Osteoblast (primary cell): ENCODE measurements around the gene NEDD4L. TPM values are rescaled to one million over a fixed set of nuclear protein-coding genes. Genes with fewer than 3 reads are reported as not detected.
A peak's percentile ranks its signal among the peaks of the same experiment; 100 is the strongest.

Experiments used
- DNase-seq: peaks from one replicate; pipeline ENCODE4 v3.0.0; 2011; ENCODE audit warnings: low spot score, mixed read lengths; ENCODE audit not compliant: insufficient read length; ENCODE audit errors: missing footprints
- H2AFZ ChIP-seq: 2 replicates; pipeline ENCODE4 v1.6.0; 2011; ENCODE audit warnings: mild to moderate bottlenecking, low read length
- H3K27ac ChIP-seq: 2 replicates; pipeline ENCODE4 v1.5.1; 2011; ENCODE audit warnings: mild to moderate bottlenecking, low read depth, low read length, moderate library complexity
- H3K27me3 ChIP-seq: 2 replicates; pipeline ENCODE4 v1.6.0; 2012; ENCODE audit warnings: mild to moderate bottlenecking, control low read depth, inconsistent platforms, low read length, moderate library complexity; ENCODE audit not compliant: insufficient read depth
- H3K36me3 ChIP-seq: 2 replicates; pipeline ENCODE4 v1.5.1; 2011; ENCODE audit warnings: mild to moderate bottlenecking, low read length, control low read depth, moderate library complexity; ENCODE audit not compliant: insufficient read depth
- H3K4me1 ChIP-seq: 2 replicates; pipeline ENCODE4 v1.5.1; 2011; ENCODE audit warnings: mild to moderate bottlenecking, low read length, control low read depth, moderate library complexity; ENCODE audit not compliant: insufficient read depth
- H3K4me2 ChIP-seq: 2 replicates; pipeline ENCODE4 v1.6.0; 2011; ENCODE audit warnings: mild to moderate bottlenecking, low read length; ENCODE audit not compliant: insufficient read depth
- H3K4me3 ChIP-seq: fragments of 200-600 bp; sonication (generic); 3 replicates; pipeline ENCODE4 v1.5.1; 2012; ENCODE audit warnings: mild to moderate bottlenecking, low read length, inconsistent platforms; ENCODE audit not compliant: insufficient read depth
- H3K79me2 ChIP-seq: 2 replicates; pipeline ENCODE4 v1.6.0; 2012; ENCODE audit warnings: mild to moderate bottlenecking, low read length, control low read depth, inconsistent platforms; ENCODE audit not compliant: insufficient read depth
- H3K9me3 ChIP-seq: 2 replicates; pipeline ENCODE4 v1.5.1; 2011; ENCODE audit warnings: low read depth, low read length, control low read depth
- H4K20me1 ChIP-seq: 2 replicates; pipeline ENCODE4 v1.6.0; 2012; ENCODE audit warnings: mild to moderate bottlenecking, low read length, control low read depth; ENCODE audit not compliant: insufficient read depth
- total RNA-seq: library from RNA; depleted of rRNA; stranded (reverse); fragments of >200 nt; gene quantifications from 2 replicates; pipeline ENCODE4 v1.2.3, GENCODE V29; 2012
- TF ChIP-seq, protein P1 (sequence below): IDR thresholded peaks from 2 replicates; pipeline ENCODE4 v1.5.1; 2011; ENCODE audit warnings: mild to moderate bottlenecking, low read depth, low read length, moderate library complexity; ENCODE audit errors: extremely low read depth

Gene NEDD4L
- total RNA-seq, 1 donor = 30.0 TPM

DNA sequence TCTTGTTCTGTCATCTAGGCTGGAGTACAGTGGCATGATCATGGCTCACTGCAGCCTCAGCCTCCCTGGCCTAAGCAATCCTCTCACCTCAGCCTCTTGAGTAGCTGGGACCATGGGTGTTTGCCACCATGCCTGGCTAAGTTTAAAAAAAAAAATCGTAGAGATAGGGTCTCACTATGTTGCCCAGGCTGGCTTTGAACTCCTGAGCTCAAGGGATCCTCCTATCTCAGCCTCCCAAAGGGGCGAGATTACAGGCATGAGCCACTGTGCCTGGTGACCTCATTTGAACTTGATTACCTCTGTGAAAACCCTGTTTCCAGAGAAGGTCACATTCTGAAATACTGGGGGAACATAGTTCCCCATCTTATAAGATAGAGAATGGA lies 190.3 kb downstream of the NEDD4L start:
- Histone ChIP-seq H3K27ac (no peak overlapping the region), H3K79me2 (peaks cover 30% of the 10 kb centered on the region), H3K4me3 (no peak overlapping the region), H3K9me3 (no peaks in the 10 kb centered on the region), H3K4me2 (no peak overlapping the region), H3K4me1 (peaks cover 9% of the 10 kb centered on the region), H4K20me1 (no peaks in the 10 kb centered on the region), H2AFZ (no peak overlapping the region), H3K36me3 (no peaks in the 10 kb centered on the region), H3K27me3 (no peaks in the 10 kb centered on the region)
- TF ChIP-seq, protein P1, sequence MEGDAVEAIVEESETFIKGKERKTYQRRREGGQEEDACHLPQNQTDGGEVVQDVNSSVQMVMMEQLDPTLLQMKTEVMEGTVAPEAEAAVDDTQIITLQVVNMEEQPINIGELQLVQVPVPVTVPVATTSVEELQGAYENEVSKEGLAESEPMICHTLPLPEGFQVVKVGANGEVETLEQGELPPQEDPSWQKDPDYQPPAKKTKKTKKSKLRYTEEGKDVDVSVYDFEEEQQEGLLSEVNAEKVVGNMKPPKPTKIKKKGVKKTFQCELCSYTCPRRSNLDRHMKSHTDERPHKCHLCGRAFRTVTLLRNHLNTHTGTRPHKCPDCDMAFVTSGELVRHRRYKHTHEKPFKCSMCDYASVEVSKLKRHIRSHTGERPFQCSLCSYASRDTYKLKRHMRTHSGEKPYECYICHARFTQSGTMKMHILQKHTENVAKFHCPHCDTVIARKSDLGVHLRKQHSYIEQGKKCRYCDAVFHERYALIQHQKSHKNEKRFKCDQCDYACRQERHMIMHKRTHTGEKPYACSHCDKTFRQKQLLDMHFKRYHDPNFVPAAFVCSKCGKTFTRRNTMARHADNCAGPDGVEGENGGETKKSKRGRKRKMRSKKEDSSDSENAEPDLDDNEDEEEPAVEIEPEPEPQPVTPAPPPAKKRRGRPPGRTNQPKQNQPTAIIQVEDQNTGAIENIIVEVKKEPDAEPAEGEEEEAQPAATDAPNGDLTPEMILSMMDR = no peak
- DNase-seq = no peak

DNA sequence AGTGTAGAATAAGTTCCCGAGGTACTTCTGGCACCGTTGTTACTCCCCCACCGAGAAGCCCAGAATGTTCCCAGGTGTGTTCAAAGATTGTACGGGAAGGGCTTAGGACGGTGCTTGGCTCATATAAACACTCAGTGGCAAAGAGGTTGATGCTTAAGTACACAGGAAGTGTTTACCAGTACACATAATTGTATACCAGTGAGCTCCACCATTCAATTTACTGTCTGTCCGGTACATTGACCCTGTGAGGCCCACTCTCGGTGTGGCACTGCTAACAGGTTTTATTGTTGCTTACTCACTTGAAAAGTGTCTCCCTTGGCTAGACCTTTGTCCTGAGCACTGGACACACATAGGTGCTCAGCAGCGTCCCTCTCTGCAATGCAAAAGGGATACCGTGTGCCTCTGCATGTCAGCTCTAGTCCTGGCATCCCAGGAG lies 191.0 kb downstream of the NEDD4L start:
- no peak overlapping the region for H2AFZ ChIP-seq
- H3K27ac ChIP-seq = no peak overlapping the region
- no peak overlapping the region for H3K4me3 ChIP-seq
- H3K4me1 ChIP-seq = peaks cover 9% of the 10 kb centered on the region
- no peaks in the 10 kb centered on the region for H3K9me3 ChIP-seq
- no peak overlapping the region for H3K4me2 ChIP-seq
- no peak for DNase-seq
- no peaks in the 10 kb centered on the region for H3K27me3 ChIP-seq
- H4K20me1 ChIP-seq = no peaks in the 10 kb centered on the region
- TF ChIP-seq, protein P1 = no peak
- peaks cover 29% of the 10 kb centered on the region for H3K79me2 ChIP-seq
- no peaks in the 10 kb centered on the region for H3K36me3 ChIP-seq

DNA sequence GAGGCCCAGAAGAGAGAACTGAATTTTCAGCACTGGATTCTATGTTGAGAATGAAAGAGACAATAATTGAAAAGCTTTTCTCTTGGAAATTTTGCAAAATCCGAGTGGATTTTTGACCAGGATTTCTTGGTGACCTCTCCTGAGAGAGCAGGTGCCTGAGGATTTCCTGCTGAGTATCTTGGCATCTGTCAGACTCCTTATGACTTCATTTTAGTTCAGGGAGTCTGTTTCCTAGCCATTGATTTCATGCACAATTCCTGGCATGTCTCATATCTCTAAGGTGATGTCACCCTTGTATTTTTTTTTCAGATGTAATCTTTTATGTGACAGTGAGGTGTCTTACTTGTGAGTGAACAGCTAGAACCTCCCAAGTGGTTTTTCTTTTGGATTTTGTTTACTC lies 195.9 kb downstream of the NEDD4L start:
- H3K36me3 ChIP-seq = no peaks in the 10 kb centered on the region
- H3K79me2 ChIP-seq = peaks cover 24% of the 10 kb centered on the region
- H3K27me3 ChIP-seq = no peaks in the 10 kb centered on the region
- peaks cover 6% of the 10 kb centered on the region for H4K20me1 ChIP-seq
- no peak overlapping the region for H2AFZ ChIP-seq
- no peak overlapping the region for H3K27ac ChIP-seq
- peaks cover 12% of the 10 kb centered on the region for H3K4me1 ChIP-seq
- no peak overlapping the region for H3K4me3 ChIP-seq
- TF ChIP-seq, protein P1 = no peak
- no peak overlapping the region for H3K4me2 ChIP-seq
- H3K9me3 ChIP-seq = no peaks in the 10 kb centered on the region
- no peak for DNase-seq

DNA sequence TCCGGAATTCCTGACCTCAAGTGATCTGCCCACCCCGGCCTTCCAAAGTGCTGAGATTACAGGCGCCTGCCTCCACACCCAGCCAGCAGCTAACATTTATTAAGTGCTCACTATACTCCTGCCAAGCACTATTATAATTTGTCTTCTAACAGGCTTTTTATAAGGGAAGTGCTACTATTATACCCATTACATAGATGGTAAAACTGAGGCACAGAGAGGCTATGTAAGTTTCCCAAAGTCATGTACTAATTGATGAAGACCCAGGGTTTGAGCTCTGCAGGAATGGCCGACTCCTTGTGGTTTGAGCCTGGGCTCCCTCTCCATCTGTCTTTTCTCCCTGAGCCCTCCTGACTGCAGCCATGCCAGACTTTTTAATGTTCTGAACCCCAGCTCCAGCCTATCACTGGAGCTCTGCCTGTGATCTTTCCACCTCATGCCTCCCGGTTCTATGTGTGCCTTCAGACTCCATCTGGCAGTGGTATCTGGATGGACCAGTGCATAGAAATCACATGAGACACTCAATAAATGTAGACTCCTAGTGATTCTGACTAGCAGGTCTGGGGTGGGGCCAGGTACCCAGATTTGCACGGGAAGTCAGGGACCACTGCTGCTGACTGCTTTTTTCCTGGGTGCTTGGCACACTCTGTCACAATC lies 197.1 kb downstream of the NEDD4L start:
- TF ChIP-seq, protein P1 = no peak
- H3K4me3 ChIP-seq = no peak overlapping the region
- H3K27me3 ChIP-seq = no peaks in the 10 kb centered on the region
- peaks cover 12% of the 10 kb centered on the region for H3K4me1 ChIP-seq
- DNase-seq = no peak
- H3K4me2 ChIP-seq = peak overlapping the region; percentile 49
- H3K79me2 ChIP-seq = peaks cover 22% of the 10 kb centered on the region
- no peak overlapping the region for H2AFZ ChIP-seq
- H3K27ac ChIP-seq = peak overlapping the region; percentile 2
- no peaks in the 10 kb centered on the region for H3K36me3 ChIP-seq
- H4K20me1 ChIP-seq = peaks cover 6% of the 10 kb centered on the region
- H3K9me3 ChIP-seq = no peaks in the 10 kb centered on the region
